IPS-NIHi11 (cell line): Measurements from ENCODE around the gene CDIPT.
"Not testable (repeated sequence)": the region's sequence is repeated elsewhere in the genome, so short reads cannot be mapped to it uniquely, and the experiment has no call there.

Experiments used
- DNase-seq: peaks from one replicate; pipeline ENCODE4 v3.0.0; 2012; ENCODE audit warnings: mixed read lengths, low spot score

CDIPT gene

GRCh38 chr16:29858149-29858849 is 4.7 kb downstream of the CDIPT start:
- DNase-seq: no peak

- DNase-seq: no peak
Observed at GRCh38 chr16:29857133-29857760, 5.8 kb downstream of the CDIPT start.

- DNase-seq: no peak
Observed at GRCh38 chr16:29854520-29855100, 8.4 kb downstream of the CDIPT start.

- DNase-seq: no peak
Observed at GRCh38 chr16:29852654-29853053, 10.4 kb downstream of the CDIPT start.

GRCh38 chr16:29850998-29851397 is 12.0 kb downstream of the CDIPT start:
- no peak for DNase-seq

GRCh38 chr16:29849505-29849904 is 13.5 kb downstream of the CDIPT start:
- DNase-seq: peak; percentile 60

- DNase-seq: peak; percentile 84
Observed at GRCh38 chr16:29848420-29849297, 14.4 kb downstream of the CDIPT start.

GRCh38 chr16:29845656-29846055 is 17.4 kb downstream of the CDIPT start:
- no peak for DNase-seq

GRCh38 chr16:29844575-29845331 is 18.3 kb downstream of the CDIPT start:
- DNase-seq: no peak

- no peak for DNase-seq
Observed at GRCh38 chr16:29843931-29844330, 19.1 kb downstream of the CDIPT start.

GRCh38 chr16:29842732-29843346 is 20.2 kb downstream of the CDIPT start:
- DNase-seq: no peak

- no peak for DNase-seq
Observed at GRCh38 chr16:29841631-29842030, 21.4 kb downstream of the CDIPT start.

- no peak for DNase-seq
Observed at GRCh38 chr16:29840240-29840639, 22.8 kb downstream of the CDIPT start.

- no peak for DNase-seq
Observed at GRCh38 chr16:29839822-29840221, 23.2 kb downstream of the CDIPT start.

GRCh38 chr16:29837841-29838240 is 25.2 kb downstream of the CDIPT start:
- DNase-seq: no peak

- no peak for DNase-seq
Observed at GRCh38 chr16:29836623-29837022, 26.4 kb downstream of the CDIPT start.

- no peak for DNase-seq
Observed at GRCh38 chr16:29835926-29836325, 27.1 kb downstream of the CDIPT start.

GRCh38 chr16:29834079-29834478 is 28.9 kb downstream of the CDIPT start:
- no peak for DNase-seq

- not testable (repeated sequence) for DNase-seq
Observed at GRCh38 chr16:29833219-29833618, 29.8 kb downstream of the CDIPT start.

GRCh38 chr16:29831490-29831889 is 31.5 kb downstream of the CDIPT start:
- DNase-seq: no peak

GRCh38 chr16:29830774-29831173 is 32.3 kb downstream of the CDIPT start:
- DNase-seq: no peak
